K562 (cell line): ENCODE measurements around the gene ATP5F1D. TPM values are rescaled to one million over a fixed set of nuclear protein-coding genes. Genes with fewer than 3 reads are reported as not detected.

Experiments
- GATAD2B ChIP-seq: fragments of 450-650 bp; IDR thresholded peaks from 2 replicates; pipeline ENCODE4 v1.6.1; 2017; ENCODE audit warnings: mild to moderate bottlenecking, borderline replicate concordance
- HEY1 ChIP-seq: fragments of 250-450 bp; sonication (Bioruptor Pico); IDR thresholded peaks from 2 replicates; pipeline ENCODE4 v1.5.0; 2020; ENCODE audit warnings: mild to moderate bottlenecking, moderate library complexity, borderline replicate concordance
- MEF2A ChIP-seq: IDR thresholded peaks from 2 replicates; pipeline ENCODE4 v1.6.1; 2011; ENCODE audit warnings: low read depth, mild to moderate bottlenecking, low read length, moderate library complexity; ENCODE audit not compliant: control insufficient read depth
- NONO ChIP-seq, 2 experiments: fragments of 200-400 bp in 1 of 2; fragments of 450-650 bp in 1 of 2; formaldehyde crosslinking in 1 of 2; IDR thresholded peaks; 2 replicates each; pipeline ENCODE4 v1.6.1; 2017; ENCODE audit warnings: low read depth in 2 of 2, mild to moderate bottlenecking in 2 of 2, moderate library complexity in 2 of 2, low read length in 1 of 2
- POLR3G ChIP-seq: IDR thresholded peaks from 2 replicates; pipeline ENCODE4 v1.6.1; 2011; ENCODE audit not compliant: insufficient read length, insufficient replicate concordance; ENCODE audit errors: extremely low read depth
- ZNF133 ChIP-seq: fragments of 250-450 bp; sonication (Bioruptor Pico); IDR thresholded peaks from 2 replicates; pipeline ENCODE4 v1.4.0; 2020; ENCODE audit warnings: mild to moderate bottlenecking
- polyA plus RNA-seq, 8 experiments: library from polyadenylated mRNA; depleted of rRNA in 4 of 8; stranded (reverse) in 5 of 8; unstranded in 3 of 8; fragments of >200 nt; fragmentation: Nextera tagmentation in 2 of 8; fragmentation: Illumina TruSeq in 1 of 8; extraction: Ambion mirVana in 2 of 8; extraction: Trizol in 1 of 8; gene quantifications; 2 replicates each; pipeline versions ENCODE4 v1.2.1 to v1.2.3, GENCODE V29; 2011 to 2014; ENCODE audit warnings: inconsistent platforms in 1 of 8, missing spikeins in 1 of 8
- total RNA-seq, 7 experiments: library from RNA; depleted of rRNA in 6 of 7; stranded (reverse); fragments of >200 nt in 6 of 7; fragmentation: Illumina TruSeq in 2 of 7; extraction: Trizol in 2 of 7; gene quantifications; 2 replicates each; pipeline versions ENCODE4 v1.2.1 to v1.2.3, GENCODE V29; 2011 to 2021; ENCODE audit warnings: low replicate concordance in 1 of 7
- TF ChIP-seq, protein P1 (sequence below), 2 experiments: fragments of 450-650 bp; formaldehyde crosslinking in 1 of 2; IDR thresholded peaks; 2 replicates each; pipeline versions ENCODE4 v1.4.0 to v1.6.1; 2014 to 2020; ENCODE audit warnings: mild to moderate bottlenecking in 2 of 2, borderline replicate concordance in 1 of 2, low read depth in 1 of 2
- TF ChIP-seq, protein P2 (sequence below): fragments of 450-650 bp; IDR thresholded peaks from 2 replicates; pipeline ENCODE4 v1.6.1; 2016; ENCODE audit warnings: low read depth

ATP5F1D gene
- total and polyA plus RNA-seq, 9 of the 15 experiments (the other 6 are each of a cell fraction or from before 2014, with no cell fraction given) = 3.9 to 409 (median 36.8) TPM

DNA sequence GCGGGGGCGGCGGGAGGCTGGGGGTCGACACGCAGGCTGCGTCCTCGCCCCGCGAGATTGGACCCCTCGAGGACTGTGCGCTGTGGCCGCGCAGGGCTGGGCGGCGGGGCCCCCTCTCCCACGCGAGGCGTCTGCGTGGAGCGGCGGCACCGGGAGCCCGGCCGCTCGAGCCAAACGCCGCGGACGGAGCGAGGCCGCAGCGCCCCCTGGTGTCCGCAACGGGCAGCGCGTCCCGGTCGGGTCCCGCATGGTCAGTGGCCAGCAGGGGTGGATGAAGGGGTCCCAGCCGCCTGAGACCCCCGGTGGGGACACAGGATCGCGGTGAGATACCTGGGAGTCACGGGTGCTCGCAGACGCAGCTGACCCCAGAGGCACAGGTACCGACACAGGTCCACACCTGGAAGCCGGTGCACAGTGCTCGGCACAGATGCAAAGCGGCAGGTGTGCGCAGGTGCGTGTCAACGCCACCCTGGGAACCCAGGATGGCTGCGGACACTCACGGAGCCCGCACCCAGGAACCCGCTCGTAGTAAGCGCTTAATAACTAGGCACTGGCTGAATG, 25.4 kb downstream of the ATP5F1D start (continued):
- TF ChIP-seq, protein P1, sequence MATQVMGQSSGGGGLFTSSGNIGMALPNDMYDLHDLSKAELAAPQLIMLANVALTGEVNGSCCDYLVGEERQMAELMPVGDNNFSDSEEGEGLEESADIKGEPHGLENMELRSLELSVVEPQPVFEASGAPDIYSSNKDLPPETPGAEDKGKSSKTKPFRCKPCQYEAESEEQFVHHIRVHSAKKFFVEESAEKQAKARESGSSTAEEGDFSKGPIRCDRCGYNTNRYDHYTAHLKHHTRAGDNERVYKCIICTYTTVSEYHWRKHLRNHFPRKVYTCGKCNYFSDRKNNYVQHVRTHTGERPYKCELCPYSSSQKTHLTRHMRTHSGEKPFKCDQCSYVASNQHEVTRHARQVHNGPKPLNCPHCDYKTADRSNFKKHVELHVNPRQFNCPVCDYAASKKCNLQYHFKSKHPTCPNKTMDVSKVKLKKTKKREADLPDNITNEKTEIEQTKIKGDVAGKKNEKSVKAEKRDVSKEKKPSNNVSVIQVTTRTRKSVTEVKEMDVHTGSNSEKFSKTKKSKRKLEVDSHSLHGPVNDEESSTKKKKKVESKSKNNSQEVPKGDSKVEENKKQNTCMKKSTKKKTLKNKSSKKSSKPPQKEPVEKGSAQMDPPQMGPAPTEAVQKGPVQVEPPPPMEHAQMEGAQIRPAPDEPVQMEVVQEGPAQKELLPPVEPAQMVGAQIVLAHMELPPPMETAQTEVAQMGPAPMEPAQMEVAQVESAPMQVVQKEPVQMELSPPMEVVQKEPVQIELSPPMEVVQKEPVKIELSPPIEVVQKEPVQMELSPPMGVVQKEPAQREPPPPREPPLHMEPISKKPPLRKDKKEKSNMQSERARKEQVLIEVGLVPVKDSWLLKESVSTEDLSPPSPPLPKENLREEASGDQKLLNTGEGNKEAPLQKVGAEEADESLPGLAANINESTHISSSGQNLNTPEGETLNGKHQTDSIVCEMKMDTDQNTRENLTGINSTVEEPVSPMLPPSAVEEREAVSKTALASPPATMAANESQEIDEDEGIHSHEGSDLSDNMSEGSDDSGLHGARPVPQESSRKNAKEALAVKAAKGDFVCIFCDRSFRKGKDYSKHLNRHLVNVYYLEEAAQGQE (IDR thresholded peaks at IDR 0.05; ENCODE audit: borderline replicate concordance) = peak; percentile 92
- TF ChIP-seq, protein P1 (CRISPR knock-in tag; IDR thresholded peaks at IDR 0.05; ENCODE audit: low read depth) = no peak
- TF ChIP-seq POLR3G (no peak), HEY1 (CRISPR knock-in tag) (no peak), NONO (IDR thresholded peaks at IDR 0.05; ENCODE audit: low read depth in 2 of 2, low read length in 1 of 2) (peak in 1 of 2 experiments; percentile 68; a peak in 1 of 4 replicates), ZNF133 (CRISPR knock-in tag) (no peak), GATAD2B (peak; percentile 100), MEF2A (no peak)
- TF ChIP-seq, protein P2, sequence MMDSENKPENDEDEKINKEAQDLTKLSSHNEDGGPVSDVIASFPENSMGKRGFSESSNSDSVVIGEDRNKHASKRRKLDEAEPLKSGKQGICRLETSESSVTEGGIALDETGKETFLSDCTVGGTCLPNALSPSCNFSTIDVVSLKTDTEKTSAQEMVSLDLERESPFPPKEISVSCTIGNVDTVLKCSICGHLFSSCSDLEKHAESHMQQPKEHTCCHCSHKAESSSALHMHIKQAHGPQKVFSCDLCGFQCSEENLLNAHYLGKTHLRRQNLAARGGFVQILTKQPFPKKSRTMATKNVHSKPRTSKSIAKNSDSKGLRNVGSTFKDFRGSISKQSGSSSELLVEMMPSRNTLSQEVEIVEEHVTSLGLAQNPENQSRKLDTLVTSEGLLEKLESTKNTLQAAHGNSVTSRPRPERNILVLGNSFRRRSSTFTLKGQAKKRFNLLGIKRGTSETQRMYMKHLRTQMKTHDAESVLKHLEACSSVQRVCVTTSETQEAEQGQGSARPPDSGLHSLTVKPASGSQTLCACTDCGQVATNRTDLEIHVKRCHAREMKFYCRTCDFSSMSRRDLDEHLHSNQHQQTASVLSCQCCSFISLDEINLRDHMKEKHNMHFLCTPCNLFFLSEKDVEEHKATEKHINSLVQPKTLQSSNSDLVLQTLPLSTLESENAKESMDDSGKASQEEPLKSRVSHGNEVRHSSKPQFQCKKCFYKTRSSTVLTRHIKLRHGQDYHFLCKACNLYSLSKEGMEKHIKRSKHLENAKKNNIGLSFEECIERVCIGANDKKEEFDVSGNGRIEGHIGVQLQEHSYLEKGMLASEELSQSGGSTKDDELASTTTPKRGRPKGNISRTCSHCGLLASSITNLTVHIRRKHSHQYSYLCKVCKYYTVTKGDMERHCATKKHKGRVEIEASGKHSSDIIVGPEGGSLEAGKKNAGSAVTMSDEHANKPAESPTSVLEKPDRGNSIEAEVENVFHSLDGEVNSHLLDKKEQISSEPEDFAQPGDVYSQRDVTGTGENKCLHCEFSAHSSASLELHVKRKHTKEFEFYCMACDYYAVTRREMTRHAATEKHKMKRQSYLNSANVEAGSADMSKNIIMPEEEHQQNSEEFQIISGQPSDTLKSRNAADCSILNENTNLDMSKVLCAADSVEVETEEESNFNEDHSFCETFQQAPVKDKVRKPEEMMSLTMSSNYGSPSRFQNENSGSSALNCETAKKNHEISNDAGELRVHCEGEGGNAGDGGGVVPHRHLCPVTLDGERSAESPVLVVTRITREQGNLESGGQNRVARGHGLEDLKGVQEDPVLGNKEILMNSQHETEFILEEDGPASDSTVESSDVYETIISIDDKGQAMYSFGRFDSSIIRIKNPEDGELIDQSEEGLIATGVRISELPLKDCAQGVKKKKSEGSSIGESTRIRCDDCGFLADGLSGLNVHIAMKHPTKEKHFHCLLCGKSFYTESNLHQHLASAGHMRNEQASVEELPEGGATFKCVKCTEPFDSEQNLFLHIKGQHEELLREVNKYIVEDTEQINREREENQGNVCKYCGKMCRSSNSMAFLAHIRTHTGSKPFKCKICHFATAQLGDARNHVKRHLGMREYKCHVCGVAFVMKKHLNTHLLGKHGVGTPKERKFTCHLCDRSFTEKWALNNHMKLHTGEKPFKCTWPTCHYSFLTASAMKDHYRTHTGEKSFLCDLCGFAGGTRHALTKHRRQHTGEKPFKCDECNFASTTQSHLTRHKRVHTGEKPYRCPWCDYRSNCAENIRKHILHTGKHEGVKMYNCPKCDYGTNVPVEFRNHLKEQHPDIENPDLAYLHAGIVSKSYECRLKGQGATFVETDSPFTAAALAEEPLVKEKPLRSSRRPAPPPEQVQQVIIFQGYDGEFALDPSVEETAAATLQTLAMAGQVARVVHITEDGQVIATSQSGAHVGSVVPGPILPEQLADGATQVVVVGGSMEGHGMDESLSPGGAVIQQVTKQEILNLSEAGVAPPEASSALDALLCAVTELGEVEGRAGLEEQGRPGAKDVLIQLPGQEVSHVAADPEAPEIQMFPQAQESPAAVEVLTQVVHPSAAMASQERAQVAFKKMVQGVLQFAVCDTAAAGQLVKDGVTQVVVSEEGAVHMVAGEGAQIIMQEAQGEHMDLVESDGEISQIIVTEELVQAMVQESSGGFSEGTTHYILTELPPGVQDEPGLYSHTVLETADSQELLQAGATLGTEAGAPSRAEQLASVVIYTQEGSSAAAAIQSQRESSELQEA = no peak
